Measurements from ENCODE around the gene CCER1. TPM values are rescaled to one million over a fixed set of nuclear protein-coding genes. Genes with fewer than 3 reads are reported as not detected.

CCER1 gene
- total and polyA plus RNA-seq, 2 donors (not counting 1 experiment from before 2014, with no cell fraction given): not detected

DNA sequence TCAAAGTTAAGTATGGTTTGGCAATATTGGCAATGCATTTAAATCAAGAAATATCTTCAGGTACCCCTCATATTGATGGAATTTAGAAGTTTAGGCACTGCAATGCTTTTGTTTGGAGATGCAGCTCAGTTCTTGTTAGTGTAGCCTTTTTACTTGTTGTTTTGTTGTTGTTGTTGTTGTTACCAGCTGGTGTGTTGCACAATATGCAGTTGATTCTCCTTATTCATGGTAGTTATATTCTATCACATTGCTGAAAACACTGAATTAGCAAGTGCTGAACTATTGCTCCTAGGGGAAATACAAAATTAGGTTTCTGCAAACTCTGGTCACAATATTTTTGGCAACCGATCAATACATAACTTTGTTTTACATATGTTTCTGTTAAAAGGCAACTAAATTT lies 34.8 kb downstream of the CCER1 start:
- Mint-ChIP-seq H3K9me3 (ENCODE audit: insufficient read depth) (no peaks in the 10 kb centered on the region), H3K4me3 (no peak overlapping the region), H3K27me3 (peaks cover 5% of the 10 kb centered on the region), H3K4me1 (no peaks in the 10 kb centered on the region), H3K27ac (no peak overlapping the region)
- H3K79me2 ChIP-seq (ENCODE audit: control insufficient read depth, insufficient read depth, low read length): no peaks in the 10 kb centered on the region
- DNase-seq: no peak
- no peak overlapping the region for H3K4me3 ChIP-seq (ENCODE audit: control extremely low read depth in 1 of 5, extremely low read depth in 1 of 5, insufficient read depth in 1 of 5, low read depth in 2 of 5, low read length in 4 of 5)
- no peaks in the 10 kb centered on the region for H3K4me1 ChIP-seq (ENCODE audit: control insufficient read depth in 2 of 2, insufficient read depth in 2 of 2, low read length in 2 of 2)
- no peak overlapping the region for H3K9ac ChIP-seq (ENCODE audit: low read length)
- H2AFZ ChIP-seq (ENCODE audit: insufficient read depth, low read depth, low read length, poor library complexity, severe bottlenecking): no peak overlapping the region
- ChIA-PET POLR2A (no interaction called here), CTCF (no interaction called here)
- ATAC-seq (ENCODE audit: low read depth): no peak
- H3K27me3 ChIP-seq (replicated peaks in 1 of 4; ENCODE audit: control extremely low read depth in 1 of 4, control insufficient read depth in 3 of 4, insufficient read depth in 4 of 4, low read length in 3 of 4): no peaks in the 10 kb centered on the region
- H3K27ac ChIP-seq (ENCODE audit: low read length in 2 of 2): no peak overlapping the region
- H3K9me3 ChIP-seq (ENCODE audit: control extremely low read depth in 1 of 3, control insufficient read depth in 2 of 3, insufficient read depth in 1 of 3, low read length in 2 of 3): no peaks in the 10 kb centered on the region
- H3K36me3 ChIP-seq (replicated peaks in 1 of 2; ENCODE audit: control extremely low read depth in 1 of 2, control insufficient read depth in 1 of 2, extremely low read depth in 1 of 2, insufficient read depth in 2 of 2, low read length in 1 of 2): no peaks in the 10 kb centered on the region
- WGBS (ENCODE audit: insufficient coverage): no CpG with 5 or more reads among the region's 1 CpG
- no peak for TF ChIP-seq CTCF (IDR thresholded peaks at IDR 0.05)
- intact Hi-C loops (cut with micrococcal nuclease): no loop called here
- no peaks in the 10 kb centered on the region for H4K20me1 ChIP-seq (ENCODE audit: control insufficient read depth, insufficient read depth, low read length, poor library complexity, severe bottlenecking)
- H3K4me2 ChIP-seq (replicated peaks; ENCODE audit: low read depth, low read length, poor library complexity, severe bottlenecking): no peak overlapping the region

- POLR2A ChIA-PET: no interaction called here
- Mint-ChIP-seq H3K27ac (no peak overlapping the region), H3K9me3 (ENCODE audit: insufficient read depth) (no peaks in the 10 kb centered on the region), H3K27me3 (no peaks in the 10 kb centered on the region), H3K4me1 (no peaks in the 10 kb centered on the region), H3K4me3 (no peak overlapping the region)
- Histone ChIP-seq H2AFZ (ENCODE audit: insufficient read depth, low read depth, low read length, poor library complexity, severe bottlenecking) (no peak overlapping the region), H3K4me3 (ENCODE audit: control extremely low read depth in 1 of 5, extremely low read depth in 1 of 5, insufficient read depth in 1 of 5, low read depth in 2 of 5, low read length in 4 of 5) (no peak overlapping the region), H3K4me1 (ENCODE audit: control insufficient read depth in 2 of 2, insufficient read depth in 2 of 2, low read length in 2 of 2) (no peaks in the 10 kb centered on the region), H4K20me1 (ENCODE audit: control insufficient read depth, insufficient read depth, low read length, poor library complexity, severe bottlenecking) (no peaks in the 10 kb centered on the region), H3K27me3 (replicated peaks in 1 of 4; ENCODE audit: control extremely low read depth in 1 of 4, control insufficient read depth in 3 of 4, insufficient read depth in 4 of 4, low read length in 3 of 4) (no peaks in the 10 kb centered on the region), H3K36me3 (replicated peaks in 1 of 2; ENCODE audit: control extremely low read depth in 1 of 2, control insufficient read depth in 1 of 2, extremely low read depth in 1 of 2, insufficient read depth in 2 of 2, low read length in 1 of 2) (no peaks in the 10 kb centered on the region), H3K9ac (ENCODE audit: low read length) (no peak overlapping the region), H3K9me3 (ENCODE audit: control extremely low read depth in 1 of 3, control insufficient read depth in 2 of 3, insufficient read depth in 1 of 3, low read length in 2 of 3) (peaks cover 0 to 7% (median 0%) of the 10 kb centered on the region in 3 donors), H3K27ac (ENCODE audit: low read length in 2 of 2) (no peak overlapping the region), H3K4me2 (replicated peaks; ENCODE audit: low read depth, low read length, poor library complexity, severe bottlenecking) (no peak overlapping the region), H3K79me2 (ENCODE audit: control insufficient read depth, insufficient read depth, low read length) (no peaks in the 10 kb centered on the region)
- ATAC-seq (ENCODE audit: low read depth): no peak
- no peak for DNase-seq
- WGBS (ENCODE audit: insufficient coverage): no CpG with 5 or more reads among the region's 2 CpGs
- CTCF ChIA-PET: no interaction called here
- TF ChIP-seq CTCF (IDR thresholded peaks at IDR 0.05) (no peak), EZH2 (IDR thresholded peaks at IDR 0.05; ENCODE audit: borderline replicate concordance, insufficient read depth, low read depth, low read length, poor library complexity, severe bottlenecking) (no peak)
- intact Hi-C loops (cut with micrococcal nuclease): no loop called here
Observed at GRCh38 chr12:90917431-90917830, 37.5 kb downstream of the CCER1 start.

Data from B cell (primary cell).